PC-3 (cell line): ENCODE data around the gene LRRC45. TPM values are rescaled to one million over a fixed set of nuclear protein-coding genes. Genes with fewer than 3 reads are reported as not detected.

ENCODE experiments used
- ATAC-seq: fragments of 200-7000 bp; cut with Tn5 transposase; 2 replicates; pipeline ENCODE4 v1.9.1; 2020; ENCODE audit warnings: mild to moderate bottlenecking, moderate library complexity
- BruUV-seq: library from RNA; stranded (reverse); fragments of 400-500 nt; replicated peaks from 2 replicates; lab custom pipeline; 2021; lab: Mats Ljungman, UMichigan
- CTCF ChIA-PET: fragments of 300-600 bp; sonication (Branson Sonifier 250); formaldehyde crosslinking; loops from one replicate; lab custom pipeline; 2022; ENCODE audit warnings: antibody characterized with exemption; lab: Charles Lee
- POLR2A ChIA-PET: fragments of 300-600 bp; sonication (Branson Sonifier 250); formaldehyde crosslinking; loops from one replicate; lab custom pipeline; 2022; ENCODE audit warnings: antibody characterized with exemption; ENCODE audit not compliant: unreplicated experiment; lab: Charles Lee
- DNase-seq: peaks from one replicate; pipeline ENCODE4 v3.0.0-alpha.2; 2015
- H2AFZ ChIP-seq: fragments of 300-600 bp; sonication (generic); 2 replicates; pipeline ENCODE4 v1.6.0; 2016; ENCODE audit warnings: antibody characterized with exemption, low read length
- H3F3A ChIP-seq: fragments of 300-600 bp; sonication (generic); one replicate; pipeline ENCODE4 v1.6.0; 2017; ENCODE audit warnings: antibody characterized with exemption, low read length, control low read depth, mild to moderate bottlenecking; ENCODE audit not compliant: unreplicated experiment
- H3K27ac ChIP-seq: fragments of 300-600 bp; sonication (generic); 2 replicates; pipeline ENCODE4 v1.5.1; 2016; ENCODE audit warnings: mild to moderate bottlenecking, low read length
- H3K27me3 ChIP-seq: fragments of 300-600 bp; sonication (generic); 2 replicates; pipeline ENCODE4 v1.6.1; 2016; ENCODE audit warnings: low read length, mixed read lengths
- H3K36me3 ChIP-seq: fragments of 300-600 bp; sonication (generic); 2 replicates; pipeline ENCODE4 v1.6.1; 2016; ENCODE audit warnings: low read depth, mixed run types, low read length, mixed read lengths
- H3K4me1 ChIP-seq: fragments of 300-600 bp; sonication (generic); 2 replicates; pipeline ENCODE4 v1.5.1; 2016; ENCODE audit warnings: low read length; ENCODE audit not compliant: insufficient read depth
- H3K4me2 ChIP-seq: fragments of 300-600 bp; sonication (generic); 2 replicates; pipeline ENCODE4 v1.6.0; 2016; ENCODE audit warnings: low read length
- H3K4me3 ChIP-seq: fragments of 300-600 bp; sonication (generic); 2 replicates; pipeline ENCODE4 v1.5.1; 2016; ENCODE audit warnings: mild to moderate bottlenecking, low read length, mixed read lengths
- H3K79me2 ChIP-seq: fragments of 300-600 bp; sonication (generic); 2 replicates; pipeline ENCODE4 v1.6.1; 2017; ENCODE audit warnings: low read length, mixed read lengths
- H3K9ac ChIP-seq: fragments of 300-600 bp; sonication (generic); 2 replicates; pipeline ENCODE4 v1.6.0; 2016; ENCODE audit warnings: mild to moderate bottlenecking, low read length
- H3K9me2 ChIP-seq: fragments of 300-600 bp; sonication (generic); replicated peaks from 2 replicates; pipeline ENCODE4 v1.6.1; 2016; ENCODE audit warnings: mixed run types, low read length, mixed read lengths
- H3K9me3 ChIP-seq: fragments of 300-600 bp; sonication (generic); 2 replicates; pipeline ENCODE4 v1.6.1; 2016; ENCODE audit warnings: low read length, mixed read lengths
- H4K20me1 ChIP-seq: fragments of 300-600 bp; sonication (generic); 2 replicates; pipeline ENCODE4 v1.6.1; 2016; ENCODE audit warnings: low read length, mixed read lengths
- EZH2 ChIP-seq: fragments of 300-600 bp; sonication (generic); IDR thresholded peaks from one replicate; pipeline ENCODE4 v1.6.1; 2017; ENCODE audit warnings: antibody characterized with exemption, mild to moderate bottlenecking, low read length; ENCODE audit not compliant: unreplicated experiment
- EZH2phosphoT487 ChIP-seq: fragments of 300-600 bp; sonication (generic); IDR thresholded peaks from 2 replicates; pipeline ENCODE4 v1.6.1; 2018; ENCODE audit warnings: mild to moderate bottlenecking, antibody characterized with exemption, low read length, borderline replicate concordance
- intact Hi-C: fragments of 100-400 bp; cut with micrococcal nuclease; formaldehyde crosslinking; loops from 2 replicates; pipeline ENCODE4 v1.9.0; 2023
- total RNA-seq: library from RNA; depleted of rRNA; stranded (reverse); fragments of >200 nt; gene quantifications from 2 replicates; pipeline ENCODE4 v1.2.3, GENCODE V29; 2014
- TF ChIP-seq, protein P1 (sequence below): fragments of 300-600 bp; sonication (generic); conservative IDR thresholded peaks from 2 replicates; pipeline ENCODE4 v1.5.1; 2017; ENCODE audit warnings: antibody characterized with exemption, low read depth, mild to moderate bottlenecking, low read length

LRRC45 gene
- total RNA-seq, 1 experiment from 2014 or later: 71.5 TPM

- CTCF ChIA-PET: no interaction called here
- DNase-seq (no peak), ATAC-seq (no peak)
- no peaks in the 10 kb centered on the region for H3K79me2 ChIP-seq
- H2AFZ ChIP-seq: no peak overlapping the region
- peaks cover 16% of the 10 kb centered on the region for H3K4me1 ChIP-seq
- no peaks in the 10 kb centered on the region for H3K9me2 ChIP-seq
- POLR2A ChIA-PET: no interaction called here
- intact Hi-C loops: no loop called here
- no peaks in the 10 kb centered on the region for H3F3A ChIP-seq
- H3K4me3 ChIP-seq: no peak overlapping the region
- no peaks in the 10 kb centered on the region for H3K36me3 ChIP-seq
- no peak overlapping the region for H3K9ac ChIP-seq
- H3K27me3 ChIP-seq: no peaks in the 10 kb centered on the region
- TF ChIP-seq, protein P1, sequence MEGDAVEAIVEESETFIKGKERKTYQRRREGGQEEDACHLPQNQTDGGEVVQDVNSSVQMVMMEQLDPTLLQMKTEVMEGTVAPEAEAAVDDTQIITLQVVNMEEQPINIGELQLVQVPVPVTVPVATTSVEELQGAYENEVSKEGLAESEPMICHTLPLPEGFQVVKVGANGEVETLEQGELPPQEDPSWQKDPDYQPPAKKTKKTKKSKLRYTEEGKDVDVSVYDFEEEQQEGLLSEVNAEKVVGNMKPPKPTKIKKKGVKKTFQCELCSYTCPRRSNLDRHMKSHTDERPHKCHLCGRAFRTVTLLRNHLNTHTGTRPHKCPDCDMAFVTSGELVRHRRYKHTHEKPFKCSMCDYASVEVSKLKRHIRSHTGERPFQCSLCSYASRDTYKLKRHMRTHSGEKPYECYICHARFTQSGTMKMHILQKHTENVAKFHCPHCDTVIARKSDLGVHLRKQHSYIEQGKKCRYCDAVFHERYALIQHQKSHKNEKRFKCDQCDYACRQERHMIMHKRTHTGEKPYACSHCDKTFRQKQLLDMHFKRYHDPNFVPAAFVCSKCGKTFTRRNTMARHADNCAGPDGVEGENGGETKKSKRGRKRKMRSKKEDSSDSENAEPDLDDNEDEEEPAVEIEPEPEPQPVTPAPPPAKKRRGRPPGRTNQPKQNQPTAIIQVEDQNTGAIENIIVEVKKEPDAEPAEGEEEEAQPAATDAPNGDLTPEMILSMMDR: no peak
- TF ChIP-seq EZH2phosphoT487 (no peak), EZH2 (no peak)
- no peaks in the 10 kb centered on the region for H4K20me1 ChIP-seq
- no peak overlapping the region for H3K27ac ChIP-seq
- no peaks in the 10 kb centered on the region for H3K9me3 ChIP-seq
- no TSS peak for BruUV-seq
- no peak overlapping the region for H3K4me2 ChIP-seq
Observed at GRCh38 chr17:81994593-81995462, 28.3 kb upstream of the LRRC45 start.

DNA sequence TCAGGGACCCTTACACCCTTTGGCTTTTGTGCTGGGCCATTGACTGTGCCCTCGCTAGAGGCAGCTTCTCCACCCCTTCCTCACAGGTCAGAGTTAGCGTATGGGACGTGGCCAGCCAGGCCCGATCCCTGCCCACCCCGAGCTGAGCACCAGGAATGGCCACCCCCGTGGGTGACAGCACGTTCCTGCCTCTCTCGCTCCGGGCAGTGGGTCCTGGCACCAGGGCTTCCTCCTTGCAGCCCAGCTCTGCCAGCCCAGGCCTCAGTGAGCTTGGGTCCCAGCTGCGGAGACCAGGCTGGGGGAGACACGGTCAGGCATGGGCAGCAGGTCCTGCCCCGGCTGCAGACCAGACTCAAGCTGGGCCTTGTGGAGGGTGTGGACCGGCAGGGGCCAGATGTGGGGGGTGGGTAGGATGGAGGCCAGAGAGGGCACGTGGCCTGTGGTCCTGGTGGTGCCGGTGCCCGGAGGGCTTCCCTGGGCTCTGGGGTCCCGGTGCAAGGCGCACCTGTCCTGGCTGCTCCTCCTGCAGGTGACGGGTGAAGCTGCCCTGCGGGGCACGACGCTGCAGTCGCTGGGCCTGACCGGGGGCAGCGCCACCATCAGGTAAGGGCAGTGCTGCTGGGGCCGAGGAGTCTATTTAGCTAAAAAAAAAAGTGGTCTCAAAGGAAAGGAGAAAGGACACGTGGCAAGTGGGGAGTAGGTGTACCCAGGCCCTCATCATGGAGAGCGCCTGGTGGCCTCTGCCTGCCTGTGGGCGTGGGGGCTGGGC, 27.5 kb upstream of the LRRC45 start:
- CTCF ChIA-PET: no interaction called here
- Histone ChIP-seq H3K4me2 (no peak overlapping the region), H4K20me1 (no peaks in the 10 kb centered on the region), H2AFZ (no peak overlapping the region), H3K27me3 (no peaks in the 10 kb centered on the region), H3K36me3 (no peaks in the 10 kb centered on the region), H3K79me2 (no peaks in the 10 kb centered on the region), H3K9ac (no peak overlapping the region), H3K9me2 (no peaks in the 10 kb centered on the region), H3F3A (no peaks in the 10 kb centered on the region), H3K4me1 (peaks cover 16% of the 10 kb centered on the region), H3K4me3 (no peak overlapping the region), H3K9me3 (no peaks in the 10 kb centered on the region), H3K27ac (no peak overlapping the region)
- BruUV-seq: no TSS peak
- TF ChIP-seq, protein P1: peak; percentile 16; the same call in 1 of the 2 replicates
- TF ChIP-seq EZH2: no peak
- DNase-seq: no peak
- intact Hi-C loops: no loop called here
- POLR2A ChIA-PET: no interaction called here
- ATAC-seq: no peak
